K562 treated with DMSO at 1 percent for 48 hours (cell line): ENCODE results near the gene SMIM28. TPM values are rescaled to one million over a fixed set of nuclear protein-coding genes. Genes with fewer than 3 reads are reported as not detected.

ENCODE experiments used
- total RNA-seq: library from RNA; unstranded; fragments of 300-600 nt; gene quantifications from 2 replicates; pipeline ENCODE4 v1.2.3, GENCODE V29; 2022; ENCODE audit warnings: low replicate concordance; ENCODE audit errors: extremely low read depth

The SMIM28 gene
- not detected in 2 replicates for total RNA-seq

DNA sequence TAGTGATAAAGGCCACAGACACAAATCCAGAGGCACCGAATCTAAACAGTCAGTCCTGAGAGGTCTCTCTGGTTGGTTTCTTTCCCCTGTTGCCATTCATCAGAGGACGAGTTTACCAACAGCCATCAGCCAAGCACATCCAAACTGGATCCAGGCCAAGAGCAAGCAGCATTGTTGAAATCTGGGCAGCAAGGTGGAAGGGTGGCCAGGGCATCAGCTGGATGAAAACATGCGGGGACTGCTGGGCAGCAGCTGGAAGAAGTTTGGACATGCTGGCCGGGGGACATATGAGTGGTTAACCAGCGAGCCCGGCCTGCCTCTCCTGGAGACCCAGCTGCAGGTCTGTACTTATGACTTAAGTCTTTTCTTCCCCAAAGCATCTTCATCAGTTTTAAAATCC is at the start of gene SMIM28:
Gene SMIM28, plus strand, starts transcription at position 62 of the 400 bp plus-strand sequence. Its CDS starts 168 bp downstream, at position 230.

DNA sequence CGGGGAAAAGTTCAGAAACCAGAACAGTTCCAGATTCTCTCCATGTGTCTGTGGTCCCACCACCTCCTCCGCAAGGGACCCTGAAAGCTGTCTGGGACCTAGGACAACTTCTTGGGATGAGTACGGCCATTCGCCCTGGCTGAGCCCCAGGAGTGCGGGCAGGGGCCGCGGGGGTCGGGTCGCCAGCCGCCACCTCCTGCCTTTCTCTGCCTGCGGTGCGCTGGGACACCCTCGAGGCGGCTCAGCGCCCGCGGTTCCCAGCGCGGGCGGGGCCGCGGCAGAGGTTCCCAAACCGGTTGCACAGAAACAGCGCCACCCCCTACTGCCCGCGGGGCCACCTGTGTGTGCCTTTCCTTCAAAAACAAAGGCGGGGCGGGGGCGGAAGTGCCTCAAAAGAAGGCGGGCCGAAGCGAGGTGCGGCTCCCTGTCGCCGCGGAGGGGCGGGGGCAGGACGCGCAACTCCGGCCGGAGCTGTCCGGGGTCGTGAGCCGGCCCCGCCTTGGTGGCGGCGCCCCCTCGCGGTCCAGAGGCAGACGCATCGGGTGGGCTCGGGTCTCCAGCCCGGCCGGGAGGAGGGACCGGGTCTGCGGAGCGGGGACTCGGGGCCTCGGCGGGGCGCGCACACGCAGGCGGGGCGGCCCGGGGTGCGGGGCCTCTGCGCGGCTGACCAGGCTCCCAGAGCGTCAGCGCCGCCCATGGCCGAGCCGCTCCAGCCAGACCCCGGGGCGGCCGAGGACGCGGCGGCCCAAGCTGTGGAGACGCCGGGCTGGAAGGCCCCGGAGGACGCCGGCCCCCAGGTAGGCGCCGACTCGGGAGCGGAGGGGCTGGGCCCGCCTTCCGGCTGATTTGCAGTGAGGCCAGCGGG is 26.3 kb downstream of the SMIM28 start, which contains the start of gene HEBP2:
Gene HEBP2, plus strand, starts transcription at position 423 of the 865 bp plus-strand sequence. Its CDS starts 273 bp downstream, at position 696.

Other genes starting within 250 kb of the SMIM28 start
- gene ARFGEF3, start 216.0 kb upstream of the SMIM28 start, total RNA-seq = not detected in 2 replicates
- not detected in 2 replicates for gene PBOV1, start 159.4 kb upstream of the SMIM28 start, total RNA-seq
- not detected in 2 replicates for gene HEBP2, start 26.3 kb downstream of the SMIM28 start, total RNA-seq
- not detected in 2 replicates for gene NHSL1, start 121.6 kb downstream of the SMIM28 start, total RNA-seq